Adrenal gland (tissue), 12 donors: ENCODE data around the gene MT1H. TPM values are rescaled to one million over a fixed set of nuclear protein-coding genes. Genes with fewer than 3 reads are reported as not detected.

ENCODE experiments used
- DNase-seq, 7 donors: peaks; one replicate each; pipeline ENCODE4 v3.0.0-alpha.2; 2019 to 2020
- H3K27ac ChIP-seq, 5 donors: fragments of 200-600 bp; sonication (generic) in 4 of 5; 1 replicate in 3 of 5; 2 replicates in 2 of 5; pipeline versions ENCODE4 v1.5.1 to v1.8.0; 2016 to 2020; ENCODE audit warnings: mild to moderate bottlenecking in 1 of 5
- H3K27me3 ChIP-seq: fragments of 200-600 bp; 2 replicates; pipeline ENCODE4 v1.8.0; 2021
- H3K36me3 ChIP-seq, 2 donors: fragments of 200-600 bp; replicated peaks in 1 of 2; 1 replicate in 1 of 2; 2 replicates in 1 of 2; pipeline versions ENCODE4 v1.5.1 to v1.8.0; 2018 to 2022
- H3K4me1 ChIP-seq, 2 donors: fragments of 200-600 bp; replicated peaks in 1 of 2; 1 replicate in 1 of 2; 2 replicates in 1 of 2; pipeline versions ENCODE4 v1.5.1 to v1.8.0; 2018 to 2021
- H3K4me3 ChIP-seq, 4 donors: fragments of 200-600 bp; sonication (generic) in 3 of 4; one replicate each; pipeline ENCODE4 v1.5.1; 2016 to 2018
- H3K9me3 ChIP-seq, 3 donors: fragments of 200-600 bp; sonication (generic) in 1 of 3; replicated peaks in 1 of 3; 1 replicate in 2 of 3; 2 replicates in 1 of 3; pipeline versions ENCODE4 v1.5.1 to v1.8.0; 2016 to 2021
- POLR2A ChIP-seq, 2 donors: fragments of 450-650 bp; IDR thresholded peaks; one replicate each; pipeline ENCODE4 v1.6.1; 2017; ENCODE audit warnings: antibody characterized with exemption in 2 of 2, mild to moderate bottlenecking in 2 of 2, moderate library complexity in 1 of 2
- WGBS, 4 donors: extraction: QIAGEN DNeasy Blood & Tissue Kit in 2 of 4; methylation state at CpG; one replicate each; pipeline versions ENCODE4 v1.1.5 to v1.1.7; 2013 to 2017; 5-methylcytosine and 5-hydroxymethylcytosine counted together
- intact Hi-C, 2 donors: fragments of 100-400 bp; cut with DNase I; formaldehyde crosslinking; loops; one replicate each; pipeline versions ENCODE4 v1.14.1 to v1.15.0; 2022 to 2023
- polyA plus RNA-seq, 3 donors: library from polyadenylated mRNA; stranded (reverse); fragments of 200-250 nt in 2 of 3; fragments of 350-450 nt in 1 of 3; fragmentation: Illumina TruSeq in 1 of 3; extraction: RNeasy Lipid Tissue Mini Kit (QIAGEN cat#74804) in 1 of 3; gene quantifications; one replicate each; pipeline ENCODE4 v1.2.3, GENCODE V29; 2013 to 2014
- total RNA-seq, 9 donors: library from RNA; depleted of rRNA in 4 of 9; stranded (reverse); fragments of >200 nt in 4 of 9; fragments of 120-200 nt in 1 of 9; fragmentation: NEBNext Ultra II Directional in 1 of 9; extraction: Animal tissue kit (Norgen Biotek cat#: 25700) in 1 of 9; gene quantifications; one replicate each; pipeline versions ENCODE4 v1.1.0 to v1.2.4, GENCODE V29; 2013 to 2023
- TF ChIP-seq, protein P1 (sequence below), 6 experiments: fragments of 450-650 bp in 4 of 6; fragments of 200-600 bp in 2 of 6; sonication (generic) in 1 of 6; IDR thresholded peaks; 1 replicate in 5 of 6; 2 replicates in 1 of 6; pipeline versions ENCODE4 v1.5.1 to v1.8.0; 2016 to 2021; ENCODE audit warnings: antibody characterized with exemption in 6 of 6, mild to moderate bottlenecking in 2 of 6, moderate library complexity in 1 of 6
- donor health status: healthy with polysubstance abuse.
- donor health status: Bipolar disorder and iron deficiency.
- donor health status: DM: yes; HTN: yes; CAD: no.
- donor health status: DM: no; HTN: no; CAD: no.
- donor health status: DM: no; HTN: no; CAD: no.
- donor health status: DM: yes; HTN: yes; CAD: no.

The MT1H gene
- total and polyA plus RNA-seq, 12 donors: 0.54 to 0.98 TPM; not detected in 10

DNA sequence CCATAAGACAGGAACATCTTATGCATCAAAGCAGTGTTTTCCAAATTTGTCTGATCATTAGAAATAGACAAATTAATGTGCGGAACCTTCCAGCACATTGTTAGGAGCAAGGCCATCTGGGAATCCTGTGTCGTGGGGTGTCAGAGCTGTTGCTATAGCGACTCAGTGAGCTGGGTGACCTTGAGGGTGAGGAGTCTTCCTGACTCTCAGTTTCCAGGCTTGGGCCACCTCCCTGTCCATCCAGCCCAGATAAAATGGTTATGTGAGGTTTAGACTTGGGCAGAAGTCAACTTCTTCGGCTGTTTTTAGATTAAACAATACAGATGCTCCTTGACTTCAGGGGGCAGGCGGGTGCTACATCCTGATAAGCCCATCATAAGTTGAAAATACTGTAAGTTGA, 33.2 kb downstream of the MT1H start:
- intact Hi-C loops: loop anchor here (5.0 to 10.0 kb wide), 2 partner anchors 98 to 101 kb away; partner anchors contain the start of gene MT2A (in 1 of the 2)
- Histone ChIP-seq H3K36me3 (no peaks in the 10 kb centered on the region), H3K9me3 (no peaks in the 10 kb centered on the region), H3K27me3 (no peaks in the 10 kb centered on the region), H3K27ac (peak overlapping the region in 2 of 5 donors; percentile 36 to 54), H3K4me1 (peaks cover 0 to 7% of the 10 kb centered on the region in 2 donors), H3K4me3 (no peak overlapping the region)
- DNase-seq: peak in 2 of 7 donors; percentile 45 to 62
- TF ChIP-seq, protein P1, sequence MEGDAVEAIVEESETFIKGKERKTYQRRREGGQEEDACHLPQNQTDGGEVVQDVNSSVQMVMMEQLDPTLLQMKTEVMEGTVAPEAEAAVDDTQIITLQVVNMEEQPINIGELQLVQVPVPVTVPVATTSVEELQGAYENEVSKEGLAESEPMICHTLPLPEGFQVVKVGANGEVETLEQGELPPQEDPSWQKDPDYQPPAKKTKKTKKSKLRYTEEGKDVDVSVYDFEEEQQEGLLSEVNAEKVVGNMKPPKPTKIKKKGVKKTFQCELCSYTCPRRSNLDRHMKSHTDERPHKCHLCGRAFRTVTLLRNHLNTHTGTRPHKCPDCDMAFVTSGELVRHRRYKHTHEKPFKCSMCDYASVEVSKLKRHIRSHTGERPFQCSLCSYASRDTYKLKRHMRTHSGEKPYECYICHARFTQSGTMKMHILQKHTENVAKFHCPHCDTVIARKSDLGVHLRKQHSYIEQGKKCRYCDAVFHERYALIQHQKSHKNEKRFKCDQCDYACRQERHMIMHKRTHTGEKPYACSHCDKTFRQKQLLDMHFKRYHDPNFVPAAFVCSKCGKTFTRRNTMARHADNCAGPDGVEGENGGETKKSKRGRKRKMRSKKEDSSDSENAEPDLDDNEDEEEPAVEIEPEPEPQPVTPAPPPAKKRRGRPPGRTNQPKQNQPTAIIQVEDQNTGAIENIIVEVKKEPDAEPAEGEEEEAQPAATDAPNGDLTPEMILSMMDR (IDR thresholded peaks at IDR 0.05): no peak
- TF ChIP-seq POLR2A (IDR thresholded peaks at IDR 0.05): no peak
- 60 to 78% (median 62%) methylated on average over 5 of the region's 5 CpGs for WGBS, 4 donors

DNA sequence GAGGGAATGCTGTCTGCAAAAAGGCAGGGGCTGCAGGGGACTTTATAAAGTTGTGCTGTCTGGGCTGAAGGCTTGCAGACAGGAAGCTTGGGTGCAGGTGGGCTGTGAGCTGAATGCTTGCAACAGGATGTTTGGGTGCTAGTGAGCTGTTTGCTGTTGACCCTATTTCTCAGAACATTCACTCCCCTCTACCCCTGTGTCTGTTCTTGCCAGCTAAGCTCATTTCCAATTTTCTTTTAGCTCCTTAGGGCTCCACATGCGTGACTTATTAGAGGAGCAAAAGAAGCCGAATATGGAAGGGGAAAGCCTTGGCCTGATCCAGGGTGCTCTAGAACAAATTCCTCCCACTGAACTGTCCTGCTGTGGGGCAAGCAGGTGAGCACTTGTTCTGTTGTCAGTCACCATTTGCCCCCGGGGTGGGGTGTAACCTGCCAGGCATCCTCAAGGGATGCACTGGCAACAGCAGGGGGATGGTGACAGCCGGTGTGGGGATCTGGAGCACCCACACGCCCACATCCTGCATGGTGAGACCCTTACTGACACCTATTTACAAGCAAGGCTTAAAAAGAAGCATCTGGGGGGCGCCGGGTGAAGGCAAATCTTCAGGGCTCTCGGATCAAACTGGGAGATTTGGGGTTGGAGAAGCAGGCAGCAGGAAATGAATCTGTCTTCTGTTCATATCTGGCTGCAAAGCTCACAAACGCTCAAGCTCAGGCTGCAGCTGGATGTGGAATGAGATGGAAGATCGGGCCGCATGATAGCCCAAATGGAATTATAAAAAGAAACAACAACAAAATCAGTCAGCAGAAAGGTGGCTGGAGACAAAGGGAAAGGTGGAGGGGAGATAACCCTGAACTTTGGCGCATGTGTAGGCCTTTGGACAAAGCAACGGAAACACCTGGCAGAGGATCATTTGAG, 39.2 kb downstream of the MT1H start:
- no peak for DNase-seq
- H3K4me1 ChIP-seq: no peaks in the 10 kb centered on the region
- TF ChIP-seq, protein P1 (IDR thresholded peaks at IDR 0.05): no peak
- TF ChIP-seq POLR2A (IDR thresholded peaks at IDR 0.05): no peak
- no peak overlapping the region for H3K27ac ChIP-seq
- H3K9me3 ChIP-seq: no peaks in the 10 kb centered on the region
- no peak overlapping the region for H3K4me3 ChIP-seq
- WGBS, 4 donors: 70 to 80% (median 76%) methylated on average over 12 to 13 of the region's 13 CpGs
- intact Hi-C loops: loop anchor here in 1 of 2 donors (10.0 kb wide), 1 partner anchor 104 kb away; the partner anchor contains the start of gene MT2A
- H3K27me3 ChIP-seq: no peaks in the 10 kb centered on the region
- no peaks in the 10 kb centered on the region for H3K36me3 ChIP-seq

DNA sequence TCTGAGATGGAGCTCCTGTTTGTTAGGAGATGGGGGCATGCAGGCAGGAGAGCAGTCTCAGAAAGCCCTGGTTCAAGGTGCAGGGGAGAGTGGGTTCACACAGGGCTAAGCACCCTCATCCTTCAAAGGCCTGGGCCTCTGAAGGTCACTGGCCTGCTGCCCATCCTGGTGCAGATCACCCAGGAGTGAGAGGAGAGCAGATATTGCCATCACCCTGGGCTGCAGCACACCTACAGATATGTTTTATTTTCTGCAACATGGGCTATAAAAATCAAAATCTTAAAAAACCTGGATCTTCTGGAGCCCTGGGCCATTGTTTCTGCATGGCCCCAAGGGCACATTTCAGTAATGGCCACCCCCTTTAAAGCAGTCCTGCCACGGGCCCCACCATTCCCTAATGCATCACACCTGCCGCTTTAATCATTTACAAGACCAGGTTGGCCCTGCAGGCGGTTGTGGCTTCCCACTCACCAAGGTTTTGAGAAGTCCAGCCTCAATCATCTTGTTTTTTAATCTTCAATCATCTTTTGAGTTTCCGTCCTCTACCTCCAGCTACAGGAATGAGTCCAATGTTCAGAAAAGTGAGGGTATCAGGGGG, 39.9 kb downstream of the MT1H start:
- H3K4me1 ChIP-seq: no peaks in the 10 kb centered on the region
- TF ChIP-seq POLR2A (IDR thresholded peaks at IDR 0.05): no peak
- TF ChIP-seq, protein P1 (IDR thresholded peaks at IDR 0.05): no peak
- intact Hi-C loops: loop anchor here in 1 of 2 donors (10.0 kb wide), 1 partner anchor 105 kb away; the partner anchor contains the start of gene MT2A
- no peaks in the 10 kb centered on the region for H3K9me3 ChIP-seq
- H3K36me3 ChIP-seq: no peaks in the 10 kb centered on the region
- no peak overlapping the region for H3K4me3 ChIP-seq
- peak in 2 of 7 donors; percentile 34 to 37 for DNase-seq
- WGBS, 4 donors: 85 to 91% (median 88%) methylated on average over 4 of the region's 4 CpGs
- no peaks in the 10 kb centered on the region for H3K27me3 ChIP-seq
- H3K27ac ChIP-seq: no peak overlapping the region

DNA sequence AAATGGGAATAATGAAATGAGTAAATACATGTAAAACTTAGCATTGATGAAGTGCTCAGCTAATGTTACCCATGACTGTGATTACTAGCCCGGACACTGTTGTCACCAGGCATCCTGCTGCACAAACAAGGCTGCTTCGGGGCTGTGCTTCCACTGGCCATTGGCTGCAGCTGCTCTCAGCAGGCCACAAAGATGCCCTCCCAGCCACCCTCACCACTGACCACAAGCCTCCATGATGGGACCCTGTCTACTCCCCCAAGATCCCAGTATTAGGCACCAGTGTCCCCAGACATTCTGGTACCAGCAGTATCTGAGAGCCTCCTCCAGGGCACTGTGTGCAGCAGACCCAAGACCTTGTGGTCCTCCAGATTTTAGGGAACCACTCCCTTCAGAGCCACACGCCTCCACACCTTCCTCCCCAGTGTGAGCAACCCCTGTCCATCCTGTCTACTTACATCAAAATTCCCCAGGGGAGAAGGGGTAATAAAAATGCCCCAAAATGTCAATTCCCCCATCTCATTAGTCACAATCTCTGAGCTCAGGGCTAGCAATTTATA, 40.6 kb downstream of the MT1H start:
- intact Hi-C loops: no loop called here
- Histone ChIP-seq H3K9me3 (no peaks in the 10 kb centered on the region), H3K4me1 (no peaks in the 10 kb centered on the region), H3K27ac (no peak overlapping the region), H3K27me3 (no peaks in the 10 kb centered on the region), H3K36me3 (no peaks in the 10 kb centered on the region), H3K4me3 (no peak overlapping the region)
- DNase-seq: no peak
- TF ChIP-seq, protein P1 (IDR thresholded peaks at IDR 0.05): no peak
- no peak for TF ChIP-seq POLR2A (IDR thresholded peaks at IDR 0.05)
- 54 to 86% (median 75%) methylated on average over 3 of the region's 3 CpGs for WGBS, 4 donors
